Renal cortical epithelial cell (primary cell): Measurements from ENCODE around the gene NAALADL2. TPM values are rescaled to one million over a fixed set of nuclear protein-coding genes. Genes with fewer than 3 reads are reported as not detected.
"Not testable (repeated sequence)": the region's sequence is repeated elsewhere in the genome, so short reads cannot be mapped to it uniquely, and the experiment has no call there.

Experiments used
- DNase-seq: peaks from one replicate; pipeline ENCODE4 v3.0.0-alpha.2; 2011; ENCODE audit warnings: low read depth
- total RNA-seq: library from RNA; depleted of rRNA; stranded (reverse); fragments of >200 nt; gene quantifications from 2 replicates; pipeline ENCODE4 v1.2.3, GENCODE V29; 2014

Gene NAALADL2
- total RNA-seq, 1 donor from 2014 or later, result 6.0 TPM

- DNase-seq, result no peak
These were observed 270.4 kb downstream of the NAALADL2 start for GRCh38 chr3:175129571-175129970.

- DNase-seq, result not testable (repeated sequence)
These were observed 272.7 kb downstream of the NAALADL2 start for GRCh38 chr3:175131866-175132265.

- not testable (repeated sequence) for DNase-seq
These were observed 273.6 kb downstream of the NAALADL2 start for GRCh38 chr3:175132706-175133105.

GRCh38 chr3:175144368-175144767 is 285.2 kb downstream of the NAALADL2 start:
- DNase-seq, result no peak

GRCh38 chr3:175146258-175146657 is 287.1 kb downstream of the NAALADL2 start:
- peak; percentile 6 for DNase-seq

GRCh38 chr3:175149675-175150074 is 290.5 kb downstream of the NAALADL2 start:
- DNase-seq, result peak; percentile 60

- DNase-seq, result peak; percentile 84
These were observed 291.8 kb downstream of the NAALADL2 start for GRCh38 chr3:175150812-175151401.

GRCh38 chr3:175153595-175153994 is 294.5 kb downstream of the NAALADL2 start:
- no peak for DNase-seq

- DNase-seq, result no peak
These were observed 296.0 kb downstream of the NAALADL2 start for GRCh38 chr3:175155172-175155571.

GRCh38 chr3:175159202-175159601 is 300.1 kb downstream of the NAALADL2 start:
- no peak for DNase-seq

- DNase-seq, result no peak
These were observed 302.2 kb downstream of the NAALADL2 start for GRCh38 chr3:175161291-175161690.

GRCh38 chr3:175163686-175164085 is 304.6 kb downstream of the NAALADL2 start:
- DNase-seq, result peak; percentile 9

- DNase-seq, result not testable (repeated sequence)
These were observed 314.0 kb downstream of the NAALADL2 start for GRCh38 chr3:175173117-175173516.

GRCh38 chr3:175176556-175176955 is 317.4 kb downstream of the NAALADL2 start:
- no peak for DNase-seq

- DNase-seq, result peak; percentile 23
These were observed 319.9 kb downstream of the NAALADL2 start for GRCh38 chr3:175179055-175179454.

- DNase-seq, result no peak
These were observed 325.3 kb downstream of the NAALADL2 start for GRCh38 chr3:175184392-175184791.

- no peak for DNase-seq
These were observed 326.8 kb downstream of the NAALADL2 start for GRCh38 chr3:175185903-175186302.

GRCh38 chr3:175186511-175186910 is 327.4 kb downstream of the NAALADL2 start:
- DNase-seq, result peak; percentile 22

- DNase-seq, result no peak
These were observed 328.5 kb downstream of the NAALADL2 start for GRCh38 chr3:175187586-175187985.

GRCh38 chr3:175192536-175192935 is 333.4 kb downstream of the NAALADL2 start:
- DNase-seq, result no peak

- DNase-seq, result peak; percentile 51
These were observed 334.8 kb downstream of the NAALADL2 start for GRCh38 chr3:175193815-175194518.

GRCh38 chr3:175198991-175199783 is 340.1 kb downstream of the NAALADL2 start:
- DNase-seq, result no peak

GRCh38 chr3:175199961-175200360 is 340.8 kb downstream of the NAALADL2 start:
- DNase-seq, result no peak
